ENCODE measurements around the gene LYPD8.

GRCh38 chr1:248691567-248692155 lies 63.9 kb downstream of the LYPD8 start:
- TF ChIP-seq CTCF (conservative IDR thresholded peaks at IDR 0.05 in 1 of 2, IDR thresholded peaks at IDR 0.05 in 1 of 2; ENCODE audit: low read depth in 1 of 2, low read length in 2 of 2) (no peak), EZH2 (IDR thresholded peaks at IDR 0.05; ENCODE audit: low read length, missing control alignments) (no peak)

Measured in fibroblast of lung (primary cell).